HuH-7.5 (cell line): ENCODE data around the gene CC2D2A.

Experiments used
- DNase-seq: peaks from one replicate; pipeline ENCODE4 v3.0.0; 2011; ENCODE audit warnings: low spot score

The CC2D2A gene

GRCh38 chr4:15649914-15650545 lies 180.3 kb downstream of the CC2D2A start:
- DNase-seq = peak; percentile 52
